Mononuclear cell (primary cell): ENCODE data around the gene RAB40B. TPM values are rescaled to one million over a fixed set of nuclear protein-coding genes. Genes with fewer than 3 reads are reported as not detected.

Experiments
- H3K27me3 ChIP-seq: 2 replicates; pipeline ENCODE4 v1.6.0; 2011; ENCODE audit warnings: low read length, control low read depth; ENCODE audit not compliant: insufficient read depth
- H3K4me1 ChIP-seq: 2 replicates; pipeline ENCODE4 v1.5.1; 2011; ENCODE audit warnings: mild to moderate bottlenecking, low read length, control low read depth; ENCODE audit not compliant: insufficient read depth
- H3K4me3 ChIP-seq: 2 replicates; pipeline ENCODE4 v1.5.1; 2011; ENCODE audit warnings: mild to moderate bottlenecking, low read length, moderate library complexity
- H3K9me3 ChIP-seq: 2 replicates; pipeline ENCODE4 v1.5.1; 2011; ENCODE audit warnings: low read depth, mild to moderate bottlenecking, control low read depth, low read length
- total RNA-seq: library from RNA; depleted of rRNA; stranded (reverse); fragments of >200 nt; gene quantifications from one replicate; pipeline ENCODE4 v1.2.3, GENCODE V29; 2012

RAB40B gene
- total RNA-seq, 1 donor = 0.63 TPM

DNA sequence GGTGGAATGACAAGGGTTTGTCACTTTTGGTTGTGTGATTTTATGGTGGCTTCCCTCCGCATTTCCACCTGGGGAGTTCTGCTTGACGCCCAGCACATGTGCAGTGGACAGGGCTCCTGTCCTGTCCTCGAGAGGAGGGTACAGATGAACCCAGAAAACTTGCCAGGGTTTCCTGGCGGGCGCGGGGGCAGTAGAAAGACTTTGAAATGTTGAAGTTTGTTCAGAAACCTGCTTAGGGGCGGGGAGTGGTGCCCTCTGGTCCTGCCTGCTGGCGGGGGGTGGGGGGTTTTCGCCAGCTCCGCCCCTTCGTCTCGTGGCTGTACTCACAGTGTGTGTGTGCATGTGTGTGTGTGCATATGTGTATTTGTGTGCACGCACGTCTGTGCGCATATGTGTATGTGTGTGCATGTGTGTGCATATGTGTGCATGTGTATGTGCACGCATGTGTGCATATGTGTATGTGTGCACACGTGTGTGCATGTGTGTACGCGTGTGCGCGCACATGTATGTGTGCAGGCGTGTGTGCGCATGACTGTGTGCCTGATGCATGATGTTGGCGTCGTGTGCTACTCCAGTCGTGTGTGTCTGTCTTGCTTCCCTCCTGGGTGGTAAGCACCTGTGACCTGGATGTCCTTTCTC lies 24.8 kb upstream of the RAB40B start:
- Histone ChIP-seq H3K27me3 (no peaks in the 10 kb centered on the region), H3K9me3 (no peaks in the 10 kb centered on the region), H3K4me1 (no peaks in the 10 kb centered on the region), H3K4me3 (no peak overlapping the region)

DNA sequence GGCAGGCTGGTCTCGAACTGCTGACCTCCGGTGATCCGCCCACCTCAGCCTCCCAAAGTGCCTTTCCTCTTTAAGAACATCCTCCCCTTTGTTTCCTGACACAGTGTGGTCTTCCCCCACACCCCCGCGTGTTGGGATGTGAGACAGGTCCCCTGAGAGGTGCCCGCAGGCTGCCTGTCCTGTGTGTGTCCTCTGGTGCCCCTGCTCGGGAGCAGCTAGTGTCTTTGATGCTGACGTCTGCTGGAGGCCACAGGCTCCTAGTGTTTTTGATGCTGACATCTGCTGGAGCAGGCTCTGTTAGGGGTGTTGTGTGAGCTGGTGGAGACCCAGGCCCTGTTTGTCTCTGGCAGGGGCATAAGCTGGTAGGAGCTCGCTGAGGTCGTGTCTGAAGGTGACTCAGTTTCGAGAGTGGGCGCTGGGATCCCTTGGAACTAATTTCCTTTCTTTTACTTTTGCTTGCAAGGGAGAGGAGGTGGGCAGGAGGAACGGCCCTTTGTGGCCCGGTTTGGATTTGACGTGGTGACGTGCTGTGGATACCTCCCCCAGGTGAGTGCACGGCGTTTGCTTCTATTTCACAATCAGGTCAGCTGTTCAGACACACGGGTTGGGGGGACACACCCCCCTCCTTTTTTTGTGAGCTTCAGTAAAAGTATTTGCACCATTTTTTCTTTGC lies 24.0 kb upstream of the RAB40B start:
- Histone ChIP-seq H3K4me1 (peaks cover 8% of the 10 kb centered on the region), H3K9me3 (no peaks in the 10 kb centered on the region), H3K4me3 (no peak overlapping the region), H3K27me3 (no peaks in the 10 kb centered on the region)

DNA sequence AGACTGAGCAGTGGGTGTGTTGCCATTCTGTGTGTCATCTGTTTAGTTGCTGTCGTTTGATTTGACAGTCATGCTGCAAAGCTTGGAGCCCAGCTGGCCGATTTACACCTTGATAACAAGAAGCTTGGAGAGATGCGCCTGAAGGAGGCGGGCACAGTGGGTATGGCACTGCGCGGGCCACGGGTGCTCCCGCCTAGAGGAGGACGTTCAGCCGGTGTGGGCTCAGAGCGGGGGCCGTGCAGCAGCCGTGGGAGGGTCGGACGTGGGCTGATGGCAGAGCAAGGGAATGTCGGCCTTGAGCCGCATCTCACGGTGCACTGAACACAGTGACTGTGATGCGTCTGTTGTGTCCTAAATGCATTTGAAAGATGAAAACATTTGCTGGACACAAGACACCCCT lies 21.7 kb upstream of the RAB40B start:
- Histone ChIP-seq H3K4me3 (no peak overlapping the region), H3K27me3 (no peaks in the 10 kb centered on the region), H3K4me1 (peaks cover 19% of the 10 kb centered on the region), H3K9me3 (no peaks in the 10 kb centered on the region)

DNA sequence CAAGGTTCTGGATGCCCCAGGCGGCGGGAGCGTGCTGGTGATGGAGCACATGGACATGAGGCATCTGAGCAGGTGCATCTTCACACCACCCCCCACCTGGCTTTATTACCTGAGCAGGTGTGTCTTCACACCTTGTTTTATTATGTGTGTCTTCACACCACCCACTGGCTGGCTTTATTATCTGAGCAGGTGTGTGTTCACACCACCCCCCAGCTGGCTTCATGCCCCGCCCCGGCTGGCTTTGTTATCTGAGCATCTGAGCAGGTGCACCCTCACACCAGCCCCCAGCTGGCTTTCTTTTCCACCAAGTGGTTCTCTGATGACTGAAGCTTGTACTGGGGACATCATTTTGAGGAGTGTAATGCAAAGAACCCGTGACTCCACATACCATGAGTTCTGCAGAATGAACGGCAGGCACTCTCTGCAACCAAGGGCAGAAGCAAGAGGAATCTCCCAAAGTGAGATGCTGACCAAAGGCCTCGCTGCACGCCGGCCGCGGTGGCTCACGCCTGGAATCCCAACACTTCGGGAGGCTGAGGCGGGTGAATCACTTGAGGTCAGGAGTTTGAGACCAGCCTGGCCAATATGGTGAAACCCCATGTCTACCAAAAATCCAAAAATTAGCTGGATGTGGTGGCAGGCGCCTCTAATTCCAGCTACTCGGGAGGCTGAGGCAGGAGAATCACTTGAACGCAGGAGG lies 20.6 kb upstream of the RAB40B start:
- Histone ChIP-seq H3K4me1 (peaks cover 19% of the 10 kb centered on the region), H3K9me3 (no peaks in the 10 kb centered on the region), H3K27me3 (no peaks in the 10 kb centered on the region), H3K4me3 (no peak overlapping the region)

DNA sequence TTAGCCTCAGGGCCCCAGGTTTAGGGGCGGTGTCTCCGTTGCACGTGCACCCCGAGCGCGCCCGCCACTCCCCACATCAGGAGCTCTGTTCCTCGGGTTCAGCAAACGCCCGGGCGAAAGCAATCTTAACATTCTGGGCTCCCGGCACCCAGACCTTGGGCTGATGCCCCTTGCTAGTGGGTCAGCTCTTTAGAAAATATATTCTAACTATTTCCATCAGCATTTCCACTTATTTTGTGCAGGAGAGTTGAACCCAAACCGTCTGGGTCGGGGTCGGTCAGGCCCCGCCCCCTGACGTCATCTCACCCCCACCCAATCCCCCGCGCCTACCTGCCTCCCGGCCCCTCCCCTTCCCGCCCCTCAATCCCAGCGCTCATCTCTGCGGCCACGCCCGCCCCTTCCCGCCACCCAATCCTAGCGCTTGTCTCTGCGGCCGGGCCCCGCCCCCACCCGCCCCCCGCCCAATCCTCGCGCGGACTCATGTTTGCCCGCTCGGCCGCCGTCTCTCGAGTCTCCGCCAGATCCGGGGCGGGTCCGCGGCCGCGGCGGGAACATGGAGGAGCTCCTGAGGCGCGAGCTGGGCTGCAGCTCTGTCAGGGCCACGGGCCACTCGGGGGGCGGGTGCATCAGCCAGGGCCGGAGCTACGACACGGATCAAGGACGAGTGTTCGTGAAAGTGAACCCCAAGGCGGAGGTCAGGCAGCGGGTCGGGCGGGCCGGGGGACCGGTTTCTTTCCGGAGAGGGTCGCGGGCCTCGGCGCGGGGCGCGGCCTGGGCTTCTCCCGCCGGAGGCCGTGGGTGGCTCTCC lies 17.9 kb upstream of the RAB40B start, which contains the start of gene FN3KRP:
Gene FN3KRP, plus strand, starts transcription at position 504 of the 808 bp plus-strand sequence. Its CDS starts 50 bp downstream, at position 554.
- Histone ChIP-seq H3K9me3 (no peaks in the 10 kb centered on the region), H3K27me3 (no peaks in the 10 kb centered on the region), H3K4me1 (peaks cover 19% of the 10 kb centered on the region), H3K4me3 (peak within 1 kb of the TSS; percentile 63)

DNA sequence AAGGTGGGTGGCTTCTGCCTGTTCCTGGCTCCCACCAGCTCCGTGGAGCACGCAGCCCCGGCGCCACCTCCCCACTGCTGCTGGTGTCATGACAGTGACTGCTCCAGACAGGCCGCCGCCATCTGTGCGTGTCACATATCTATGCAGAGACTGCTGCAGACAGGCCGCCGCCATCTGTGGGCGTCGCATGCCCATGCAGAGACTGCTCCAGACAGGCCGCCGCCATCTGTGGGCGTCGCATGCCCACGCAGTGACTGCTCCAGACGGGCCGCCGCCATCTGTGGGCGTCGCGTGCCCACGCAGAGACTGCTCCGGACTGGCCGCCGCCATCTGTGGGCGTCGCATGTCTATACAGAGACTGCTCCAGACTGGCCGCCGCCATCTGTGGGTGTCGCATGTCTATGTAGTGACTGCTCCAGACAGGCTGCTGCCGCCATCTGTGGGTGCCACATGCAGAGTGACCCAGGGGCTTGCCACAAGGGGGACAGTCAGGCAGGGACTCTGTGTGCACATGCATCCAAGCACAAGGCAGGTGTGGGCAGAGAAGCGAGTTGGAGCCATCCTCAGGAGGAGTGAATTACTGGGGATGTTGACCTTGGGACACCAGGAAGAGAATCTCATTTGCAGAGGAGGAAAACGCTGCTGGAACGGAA lies 14.7 kb upstream of the RAB40B start:
- Histone ChIP-seq H3K4me1 (peaks cover 18% of the 10 kb centered on the region), H3K9me3 (no peaks in the 10 kb centered on the region), H3K27me3 (no peaks in the 10 kb centered on the region), H3K4me3 (no peak overlapping the region)

DNA sequence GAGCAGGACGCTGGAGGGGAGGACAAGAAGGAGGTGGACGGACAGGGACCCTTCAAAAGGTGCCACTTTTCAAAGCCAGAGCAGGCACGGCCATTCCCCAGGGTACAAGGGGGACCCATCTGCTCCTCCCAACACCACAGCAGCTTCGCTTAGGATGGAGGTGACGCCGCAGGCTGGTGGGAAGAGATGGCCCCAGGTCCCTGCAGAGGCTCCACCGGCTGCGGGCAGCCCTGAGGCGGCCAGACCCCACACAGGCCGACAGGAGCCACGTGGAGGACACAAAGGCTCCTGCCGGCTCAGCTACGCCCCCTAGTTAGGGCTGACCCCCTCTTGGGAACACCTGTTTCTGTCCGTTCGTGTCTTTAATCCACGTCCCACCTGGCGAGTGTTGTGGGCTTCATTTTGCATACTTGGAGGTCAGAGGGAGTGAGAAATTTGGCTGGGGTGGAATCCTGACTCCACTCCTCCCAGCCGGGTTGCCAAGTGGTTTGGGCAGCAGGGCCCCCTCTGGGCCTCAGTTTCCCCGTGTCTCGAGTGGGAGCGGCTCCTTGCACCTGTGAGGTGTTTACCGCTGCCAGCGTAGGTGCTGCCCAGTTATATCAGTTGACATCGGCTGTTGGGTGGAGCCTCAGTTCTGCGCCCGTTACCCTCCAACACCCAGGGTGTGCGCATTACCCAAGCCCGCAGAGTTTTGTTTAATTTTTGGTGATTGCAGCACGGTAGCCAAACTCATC lies 12.2 kb upstream of the RAB40B start:
- no peaks in the 10 kb centered on the region for H3K9me3 ChIP-seq
- peaks cover under 1% of the 10 kb centered on the region for H3K4me1 ChIP-seq
- no peaks in the 10 kb centered on the region for H3K27me3 ChIP-seq

DNA sequence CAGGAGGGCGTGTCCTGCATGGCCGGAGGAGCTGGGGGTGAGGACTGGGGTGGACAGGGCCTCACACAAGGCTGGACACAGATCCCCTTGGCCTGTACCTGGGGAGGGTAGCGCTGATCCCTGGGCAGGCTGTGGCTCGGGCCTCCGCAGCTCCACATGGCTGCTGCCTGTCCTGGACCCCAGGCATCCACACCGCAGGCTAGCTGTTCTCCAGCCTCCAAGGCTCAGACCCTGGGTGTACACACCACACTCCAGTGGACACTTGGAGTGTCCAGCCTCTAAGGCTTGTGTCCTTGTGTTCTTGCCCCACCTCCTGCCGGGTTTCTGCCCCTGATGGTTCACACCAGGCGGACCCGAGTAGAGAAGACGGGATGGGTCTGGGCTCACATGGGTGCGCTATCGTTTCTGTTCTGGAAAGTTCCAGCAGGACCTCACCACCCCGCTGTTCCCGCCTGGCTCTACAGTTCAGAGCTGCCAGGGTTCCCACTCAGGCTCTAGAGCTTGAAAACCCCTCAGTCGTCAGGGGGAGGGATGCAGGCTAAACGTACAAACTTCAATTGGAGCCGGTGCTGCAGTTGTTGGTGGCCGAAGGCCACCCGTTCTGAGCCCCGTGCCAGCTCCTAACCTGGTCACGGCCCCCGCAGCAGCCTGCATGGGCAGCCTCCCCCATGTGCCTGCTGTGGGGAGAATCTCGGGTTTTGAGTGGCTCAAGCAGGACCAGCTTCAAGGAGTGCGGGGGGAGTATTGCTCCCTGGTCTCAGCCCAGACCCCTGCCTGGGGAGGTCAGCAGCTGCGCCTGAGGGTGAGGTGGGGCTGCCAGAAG lies 11.4 kb upstream of the RAB40B start:
- Histone ChIP-seq H3K4me1 (no peaks in the 10 kb centered on the region), H3K9me3 (no peaks in the 10 kb centered on the region), H3K4me3 (no peak overlapping the region), H3K27me3 (no peaks in the 10 kb centered on the region)

More for the DNA sequence above, 12.2 kb upstream of the RAB40B start:
- no peak overlapping the region for H3K4me3 ChIP-seq

DNA sequence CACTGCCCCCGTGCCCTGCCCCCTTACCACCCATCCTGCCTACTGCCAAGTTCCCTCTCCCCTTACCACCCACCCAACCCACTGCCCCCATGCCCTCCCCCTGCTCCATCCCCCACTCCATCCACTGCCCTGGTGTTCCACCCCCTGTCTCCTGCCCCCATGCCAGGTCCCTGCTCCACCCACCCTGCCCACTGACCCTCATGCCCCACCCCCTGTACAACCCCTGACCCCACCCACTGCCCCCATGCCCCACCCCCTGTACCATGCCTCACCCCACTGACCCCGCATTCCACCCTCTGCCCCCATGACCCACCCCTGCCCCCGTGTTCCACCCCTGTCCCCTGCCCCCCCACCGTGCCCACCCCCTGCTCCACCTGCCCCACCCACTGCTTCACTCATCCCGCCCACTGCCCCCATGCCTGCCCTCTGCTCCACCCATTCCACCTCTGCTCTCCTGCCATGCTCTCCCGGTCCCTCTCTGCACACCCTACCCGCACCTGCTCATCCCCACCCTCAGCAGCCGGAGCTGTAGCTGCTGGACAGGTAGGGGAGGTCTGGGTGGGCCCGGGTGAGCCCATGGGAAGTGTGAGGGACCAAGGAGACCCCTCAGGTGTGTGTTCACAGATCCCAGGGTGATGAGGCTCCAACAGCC lies 10.7 kb upstream of the RAB40B start:
- Histone ChIP-seq H3K4me1 (no peaks in the 10 kb centered on the region), H3K9me3 (no peaks in the 10 kb centered on the region), H3K4me3 (no peak overlapping the region), H3K27me3 (no peaks in the 10 kb centered on the region)

DNA sequence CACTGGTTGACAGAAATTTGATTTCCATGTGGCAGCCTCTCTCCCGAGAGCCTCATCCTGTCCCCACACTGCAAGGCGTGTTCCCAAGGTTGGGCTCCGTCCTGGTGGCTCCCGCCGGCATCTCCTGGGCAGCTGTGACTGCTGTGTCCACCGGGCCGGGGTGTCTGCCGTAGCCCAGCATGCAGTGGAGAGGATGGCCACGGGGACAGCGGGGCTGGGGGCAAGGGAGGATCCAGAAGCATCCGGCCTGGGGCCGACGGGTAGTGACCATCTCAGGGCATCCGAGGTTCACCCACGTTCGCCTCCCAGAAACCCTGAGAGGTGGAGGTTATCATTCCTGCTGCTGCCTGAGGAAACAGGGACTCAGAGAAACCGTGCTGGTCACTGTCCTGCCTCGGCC lies 7.3 kb upstream of the RAB40B start:
- no peaks in the 10 kb centered on the region for H3K9me3 ChIP-seq
- no peaks in the 10 kb centered on the region for H3K27me3 ChIP-seq
- no peaks in the 10 kb centered on the region for H3K4me1 ChIP-seq
- no peak overlapping the region for H3K4me3 ChIP-seq

DNA sequence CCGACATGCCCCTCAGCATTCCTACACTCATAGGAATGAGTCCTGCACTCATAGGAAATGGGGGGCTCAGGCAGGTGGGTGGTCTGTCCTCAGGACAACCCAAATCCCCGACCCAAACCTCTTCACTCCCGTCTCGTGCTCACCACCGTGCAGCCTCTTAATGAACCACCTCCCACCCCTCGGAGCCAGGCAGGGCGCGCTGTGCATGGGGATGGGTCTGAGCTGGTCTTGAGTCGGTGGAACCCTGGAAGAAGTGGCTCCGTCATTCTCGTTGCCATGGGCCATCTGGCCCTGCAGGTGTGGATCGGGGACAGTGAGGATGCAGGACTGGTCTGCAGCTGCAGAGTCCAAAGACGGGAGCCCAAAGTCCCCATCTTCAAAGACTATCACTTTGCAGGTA lies 6.4 kb upstream of the RAB40B start:
- Histone ChIP-seq H3K4me1 (no peaks in the 10 kb centered on the region), H3K9me3 (no peaks in the 10 kb centered on the region), H3K4me3 (no peak overlapping the region), H3K27me3 (no peaks in the 10 kb centered on the region)

DNA sequence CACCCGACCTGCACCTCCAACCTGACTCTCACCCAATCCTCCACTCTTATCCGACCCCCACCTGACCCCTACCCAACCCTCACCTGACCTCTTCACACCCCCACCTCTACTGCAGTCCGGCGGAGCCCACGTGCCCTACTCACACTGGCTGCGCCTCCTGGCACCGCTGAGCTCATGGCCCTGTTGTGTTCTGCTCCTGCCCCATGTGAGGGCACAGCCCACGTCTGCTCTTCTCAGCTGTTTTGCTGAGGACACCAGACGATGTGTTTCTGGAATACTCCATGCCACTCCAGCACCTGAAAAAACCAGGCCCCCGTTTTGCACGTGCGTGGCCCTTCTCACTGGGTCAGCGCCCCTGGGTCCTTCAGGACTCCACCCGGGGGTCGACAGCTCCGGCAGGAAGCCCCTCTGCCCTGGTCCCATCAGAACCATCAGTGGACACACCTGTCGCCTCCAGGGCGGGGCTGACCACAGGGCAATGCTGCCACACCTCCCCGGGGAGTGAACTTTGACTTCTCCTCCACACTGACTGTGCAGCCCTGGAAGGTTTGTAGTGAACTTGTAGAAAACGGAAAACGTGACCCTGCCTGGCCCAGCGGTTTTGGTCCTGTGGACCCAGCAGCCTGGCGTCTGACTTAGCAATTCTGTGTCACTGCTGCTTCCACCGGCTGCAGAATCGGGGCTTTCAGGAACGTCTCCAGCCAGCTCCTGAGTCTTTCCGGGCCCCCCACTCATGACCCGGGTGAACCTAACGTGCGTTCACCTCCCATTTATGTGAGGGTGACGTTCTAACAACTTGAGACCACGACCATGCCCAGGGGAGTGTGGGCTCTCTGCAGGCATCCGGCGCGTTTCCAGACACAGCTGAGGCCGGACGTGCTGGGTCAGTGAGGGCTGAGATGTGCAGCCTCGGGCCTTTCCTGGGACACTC lies 5.7 kb upstream of the RAB40B start:
- Histone ChIP-seq H3K27me3 (no peaks in the 10 kb centered on the region), H3K9me3 (no peaks in the 10 kb centered on the region), H3K4me3 (no peak overlapping the region), H3K4me1 (peaks cover 2% of the 10 kb centered on the region)
